ENCODE results near the gene CD180. TPM values are rescaled to one million over a fixed set of nuclear protein-coding genes. Genes with fewer than 3 reads are reported as not detected.
A peak's percentile ranks its signal among the peaks of the same experiment; 100 is the strongest.

Gene CD180
- total and polyA plus RNA-seq, 4 donors, result 0.86 to 1.7 (median 1.2) TPM

GRCh38 chr5:67202828-67203227, 6.2 kb upstream of the CD180 start:
- Histone ChIP-seq H3K4me3 (ENCODE audit: low read depth, low read length) (no peak overlapping the region), H3K36me3 (ENCODE audit: control insufficient read depth, insufficient read depth, low read length) (no peaks in the 10 kb centered on the region), H3K9me3 (ENCODE audit: control insufficient read depth, insufficient read depth, low read length) (no peaks in the 10 kb centered on the region), H3K27me3 (ENCODE audit: control insufficient read depth, insufficient read depth, low read length) (no peaks in the 10 kb centered on the region), H3K4me1 (ENCODE audit: control insufficient read depth, insufficient read depth, low read length) (no peaks in the 10 kb centered on the region), H3K27ac (ENCODE audit: low read depth, low read length) (no peak overlapping the region)
- DNase-seq (ENCODE audit: low read depth in 4 of 6, low spot score in 6 of 6), result no peak
- 80% methylated on average over 2 of the region's 4 CpGs for WGBS (ENCODE audit: insufficient coverage)

- 91% methylated on average over 4 of the region's 6 CpGs for WGBS (ENCODE audit: insufficient coverage)
Observed at GRCh38 chr5:67201897-67202549, 5.4 kb upstream of the CD180 start.

GRCh38 chr5:67200809-67201562, 4.4 kb upstream of the CD180 start:
- H3K9me3 ChIP-seq (ENCODE audit: control insufficient read depth, insufficient read depth, low read length), result no peaks in the 10 kb centered on the region
- no peak overlapping the region for H3K4me3 ChIP-seq (ENCODE audit: low read depth, low read length)
- H3K27ac ChIP-seq (ENCODE audit: low read depth, low read length), result no peak overlapping the region
- H3K36me3 ChIP-seq (ENCODE audit: control insufficient read depth, insufficient read depth, low read length), result no peaks in the 10 kb centered on the region
- no peaks in the 10 kb centered on the region for H3K27me3 ChIP-seq (ENCODE audit: control insufficient read depth, insufficient read depth, low read length)
- peaks cover 7% of the 10 kb centered on the region for H3K4me1 ChIP-seq (ENCODE audit: control insufficient read depth, insufficient read depth, low read length)
- WGBS (ENCODE audit: insufficient coverage), result no CpG with 5 or more reads among the region's 2 CpGs
- no peak for DNase-seq (ENCODE audit: low read depth in 4 of 6, low spot score in 6 of 6)

More at GRCh38 chr5:67201897-67202549, 5.4 kb upstream of the CD180 start:
- no peaks in the 10 kb centered on the region for H3K36me3 ChIP-seq (ENCODE audit: control insufficient read depth, insufficient read depth, low read length)
- H3K27me3 ChIP-seq (ENCODE audit: control insufficient read depth, insufficient read depth, low read length), result no peaks in the 10 kb centered on the region
- H3K9me3 ChIP-seq (ENCODE audit: control insufficient read depth, insufficient read depth, low read length), result no peaks in the 10 kb centered on the region
- H3K4me1 ChIP-seq (ENCODE audit: control insufficient read depth, insufficient read depth, low read length), result peaks cover 2% of the 10 kb centered on the region
- DNase-seq (ENCODE audit: low read depth in 4 of 6, low spot score in 6 of 6), result no peak
- H3K27ac ChIP-seq (ENCODE audit: low read depth, low read length), result no peak overlapping the region
- no peak overlapping the region for H3K4me3 ChIP-seq (ENCODE audit: low read depth, low read length)

GRCh38 chr5:67199859-67200258, 3.3 kb upstream of the CD180 start:
- Histone ChIP-seq H3K9me3 (ENCODE audit: control insufficient read depth, insufficient read depth, low read length) (no peaks in the 10 kb centered on the region), H3K4me1 (ENCODE audit: control insufficient read depth, insufficient read depth, low read length) (peaks cover 13% of the 10 kb centered on the region), H3K27ac (ENCODE audit: low read depth, low read length) (no peak overlapping the region), H3K4me3 (ENCODE audit: low read depth, low read length) (no peak overlapping the region), H3K27me3 (ENCODE audit: control insufficient read depth, insufficient read depth, low read length) (no peaks in the 10 kb centered on the region), H3K36me3 (ENCODE audit: control insufficient read depth, insufficient read depth, low read length) (no peaks in the 10 kb centered on the region)
- DNase-seq (ENCODE audit: low read depth in 4 of 6, low spot score in 6 of 6), result no peak

- no peaks in the 10 kb centered on the region for H3K9me3 ChIP-seq (ENCODE audit: control insufficient read depth, insufficient read depth, low read length)
- WGBS (ENCODE audit: insufficient coverage), result 70% methylated on average over 1 of the region's 1 CpG
Observed at GRCh38 chr5:67198917-67199316, 2.3 kb upstream of the CD180 start.

GRCh38 chr5:67197536-67197935, 937 bp upstream of the CD180 start:
- Histone ChIP-seq H3K4me1 (ENCODE audit: control insufficient read depth, insufficient read depth, low read length) (peaks cover 13% of the 10 kb centered on the region), H3K36me3 (ENCODE audit: control insufficient read depth, insufficient read depth, low read length) (no peaks in the 10 kb centered on the region), H3K27me3 (ENCODE audit: control insufficient read depth, insufficient read depth, low read length) (no peaks in the 10 kb centered on the region), H3K9me3 (ENCODE audit: control insufficient read depth, insufficient read depth, low read length) (no peaks in the 10 kb centered on the region), H3K4me3 (ENCODE audit: low read depth, low read length) (no peak overlapping the region), H3K27ac (ENCODE audit: low read depth, low read length) (no peak overlapping the region)
- no peak for DNase-seq (ENCODE audit: low read depth in 4 of 6, low spot score in 6 of 6)
- no CpG with 5 or more reads among the region's 1 CpG for WGBS (ENCODE audit: insufficient coverage)

More at GRCh38 chr5:67198917-67199316, 2.3 kb upstream of the CD180 start:
- Histone ChIP-seq H3K4me3 (ENCODE audit: low read depth, low read length) (no peak overlapping the region), H3K27ac (ENCODE audit: low read depth, low read length) (no peak overlapping the region), H3K27me3 (ENCODE audit: control insufficient read depth, insufficient read depth, low read length) (no peaks in the 10 kb centered on the region), H3K4me1 (ENCODE audit: control insufficient read depth, insufficient read depth, low read length) (peaks cover 13% of the 10 kb centered on the region), H3K36me3 (ENCODE audit: control insufficient read depth, insufficient read depth, low read length) (no peaks in the 10 kb centered on the region)
- no peak for DNase-seq (ENCODE audit: low read depth in 4 of 6, low spot score in 6 of 6)

GRCh38 chr5:67195406-67196275, 958 bp downstream of the CD180 start:
- peak overlapping the region; percentile 33 for H3K27ac ChIP-seq (ENCODE audit: low read depth, low read length)
- H3K4me1 ChIP-seq (ENCODE audit: control insufficient read depth, insufficient read depth, low read length), result peaks cover 16% of the 10 kb centered on the region
- no peaks in the 10 kb centered on the region for H3K27me3 ChIP-seq (ENCODE audit: control insufficient read depth, insufficient read depth, low read length)
- H3K9me3 ChIP-seq (ENCODE audit: control insufficient read depth, insufficient read depth, low read length), result peaks cover 1% of the 10 kb centered on the region
- DNase-seq (ENCODE audit: low read depth in 4 of 6, low spot score in 6 of 6), result peak in 1 of 6 donors; percentile 69
- WGBS (ENCODE audit: insufficient coverage), result 81% methylated on average over 3 of the region's 7 CpGs
- H3K4me3 ChIP-seq (ENCODE audit: low read depth, low read length), result no peak overlapping the region
- H3K36me3 ChIP-seq (ENCODE audit: control insufficient read depth, insufficient read depth, low read length), result no peaks in the 10 kb centered on the region

- Histone ChIP-seq H3K27ac (ENCODE audit: low read depth, low read length) (no peak overlapping the region), H3K4me1 (ENCODE audit: control insufficient read depth, insufficient read depth, low read length) (peaks cover 16% of the 10 kb centered on the region), H3K9me3 (ENCODE audit: control insufficient read depth, insufficient read depth, low read length) (peaks cover 1% of the 10 kb centered on the region), H3K4me3 (ENCODE audit: low read depth, low read length) (no peak overlapping the region), H3K36me3 (ENCODE audit: control insufficient read depth, insufficient read depth, low read length) (no peaks in the 10 kb centered on the region), H3K27me3 (ENCODE audit: control insufficient read depth, insufficient read depth, low read length) (no peaks in the 10 kb centered on the region)
- DNase-seq (ENCODE audit: low read depth in 4 of 6, low spot score in 6 of 6), result no peak
- WGBS (ENCODE audit: insufficient coverage), result no CpG with 5 or more reads among the region's 3 CpGs
Observed at GRCh38 chr5:67194166-67194565, 2.4 kb downstream of the CD180 start.

GRCh38 chr5:67193439-67193807, 3.2 kb downstream of the CD180 start:
- Histone ChIP-seq H3K36me3 (ENCODE audit: control insufficient read depth, insufficient read depth, low read length) (no peaks in the 10 kb centered on the region), H3K4me3 (ENCODE audit: low read depth, low read length) (no peak overlapping the region), H3K27ac (ENCODE audit: low read depth, low read length) (peak overlapping the region; percentile 3), H3K9me3 (ENCODE audit: control insufficient read depth, insufficient read depth, low read length) (peaks cover 1% of the 10 kb centered on the region), H3K27me3 (ENCODE audit: control insufficient read depth, insufficient read depth, low read length) (no peaks in the 10 kb centered on the region), H3K4me1 (ENCODE audit: control insufficient read depth, insufficient read depth, low read length) (peaks cover 16% of the 10 kb centered on the region)
- no CpG with 5 or more reads among the region's 2 CpGs for WGBS (ENCODE audit: insufficient coverage)
- no peak for DNase-seq (ENCODE audit: low read depth in 4 of 6, low spot score in 6 of 6)

All from spinal cord (tissue), 10 donors.